Transverse colon (tissue), 4 donors: ENCODE data around the gene CSNK2B.

ENCODE experiments used
- EP300 ChIP-seq: sonication (generic); formaldehyde crosslinking; IDR thresholded peaks from one replicate; pipeline ENCODE4 v1.6.1; 2017; ENCODE audit warnings: antibody characterized with exemption, low read depth
- POLR2A ChIP-seq: fragments of 450-650 bp; IDR thresholded peaks from one replicate; pipeline ENCODE4 v1.6.1; 2016; ENCODE audit warnings: antibody characterized with exemption, mild to moderate bottlenecking, moderate library complexity
- POLR2AphosphoS5 ChIP-seq, 3 donors: sonication (generic); formaldehyde crosslinking; IDR thresholded peaks; one replicate each; pipeline ENCODE4 v1.6.1; 2016; ENCODE audit warnings: antibody characterized with exemption in 3 of 3
- TF ChIP-seq, protein P1 (sequence below), 5 experiments: fragments of 200-600 bp in 3 of 5; fragments of 450-650 bp in 2 of 5; sonication (generic) in 3 of 5; IDR thresholded peaks; 1 replicate in 2 of 5; 2 replicates in 3 of 5; pipeline ENCODE4 v1.5.1; 2016 to 2017; ENCODE audit warnings: antibody characterized with exemption in 5 of 5, inconsistent platforms in 3 of 5, mild to moderate bottlenecking in 2 of 5, moderate library complexity in 1 of 5

DNA sequence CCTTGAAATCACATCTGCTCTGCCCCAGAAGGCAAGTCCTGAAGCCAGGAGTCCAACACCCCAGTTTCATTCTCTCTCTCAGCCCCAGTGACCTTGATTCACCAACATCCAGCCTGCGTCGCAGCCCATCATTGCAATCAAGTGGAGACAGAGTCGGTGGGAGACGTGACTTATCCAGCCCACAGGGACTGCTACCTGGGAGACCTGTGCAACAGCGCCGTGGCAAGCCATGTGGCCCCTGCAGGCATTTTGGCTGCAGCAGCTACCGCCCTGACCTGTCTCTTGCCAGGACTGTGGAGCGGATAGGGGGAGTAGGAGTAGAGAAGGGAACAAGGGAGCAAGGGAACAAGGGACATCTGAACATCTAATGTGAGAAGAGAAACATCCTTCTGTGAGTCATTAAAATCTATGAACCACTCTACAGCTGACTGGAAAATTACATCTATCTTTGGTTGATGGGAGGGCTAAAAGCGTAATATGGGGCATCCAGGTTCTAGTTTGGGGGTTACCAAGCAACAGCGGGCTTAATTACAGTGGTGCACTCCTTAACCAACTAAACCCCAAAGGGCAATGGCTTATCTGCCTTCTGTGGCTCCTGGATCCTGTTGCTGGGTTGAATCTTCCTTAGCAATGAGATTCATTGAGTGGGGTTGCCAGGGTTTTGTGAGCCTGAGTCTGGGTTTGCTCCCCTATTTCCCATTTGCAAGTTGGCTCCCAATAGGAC is 51.8 kb downstream of the CSNK2B start:
- TF ChIP-seq POLR2AphosphoS5 (IDR thresholded peaks at IDR 0.05), result no peak
- TF ChIP-seq, protein P1, sequence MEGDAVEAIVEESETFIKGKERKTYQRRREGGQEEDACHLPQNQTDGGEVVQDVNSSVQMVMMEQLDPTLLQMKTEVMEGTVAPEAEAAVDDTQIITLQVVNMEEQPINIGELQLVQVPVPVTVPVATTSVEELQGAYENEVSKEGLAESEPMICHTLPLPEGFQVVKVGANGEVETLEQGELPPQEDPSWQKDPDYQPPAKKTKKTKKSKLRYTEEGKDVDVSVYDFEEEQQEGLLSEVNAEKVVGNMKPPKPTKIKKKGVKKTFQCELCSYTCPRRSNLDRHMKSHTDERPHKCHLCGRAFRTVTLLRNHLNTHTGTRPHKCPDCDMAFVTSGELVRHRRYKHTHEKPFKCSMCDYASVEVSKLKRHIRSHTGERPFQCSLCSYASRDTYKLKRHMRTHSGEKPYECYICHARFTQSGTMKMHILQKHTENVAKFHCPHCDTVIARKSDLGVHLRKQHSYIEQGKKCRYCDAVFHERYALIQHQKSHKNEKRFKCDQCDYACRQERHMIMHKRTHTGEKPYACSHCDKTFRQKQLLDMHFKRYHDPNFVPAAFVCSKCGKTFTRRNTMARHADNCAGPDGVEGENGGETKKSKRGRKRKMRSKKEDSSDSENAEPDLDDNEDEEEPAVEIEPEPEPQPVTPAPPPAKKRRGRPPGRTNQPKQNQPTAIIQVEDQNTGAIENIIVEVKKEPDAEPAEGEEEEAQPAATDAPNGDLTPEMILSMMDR (IDR thresholded peaks at IDR 0.05), result no peak
- no peak for TF ChIP-seq EP300
- no peak for TF ChIP-seq POLR2A
